ENCODE data around the gene RLF.
"Not testable (repeated sequence)": the region's sequence is repeated elsewhere in the genome, so short reads cannot be mapped to it uniquely, and the experiment has no call there.

GRCh38 chr1:40176989-40177388 is 15.8 kb downstream of the RLF start:
- not testable (repeated sequence) for TF ChIP-seq CTCF (IDR thresholded peaks at IDR 0.05; ENCODE audit: low read depth, low read length, missing input control); FOXA1 (IDR thresholded peaks at IDR 0.05); MAX (IDR thresholded peaks at IDR 0.05); RAD21 (IDR thresholded peaks at IDR 0.05); REST (IDR thresholded peaks at IDR 0.05); JUND (IDR thresholded peaks at IDR 0.05); YY1 (IDR thresholded peaks at IDR 0.05); TAF1 (conservative IDR thresholded peaks at IDR 0.05); GABPA (IDR thresholded peaks at IDR 0.05 in 1 of 2, conservative IDR thresholded peaks at IDR 0.05 in 1 of 2); SP1 (IDR thresholded peaks at IDR 0.05); ATF3 (IDR thresholded peaks at IDR 0.05)

All from liver (tissue), 3 donors.